Nephron progenitor cell (in vitro differentiated cells): ENCODE results near the gene ENPP3.

Experiments
- DNase-seq: peaks from one replicate; pipeline ENCODE4 v3.0.0; 2021
- H3K27ac Mint-ChIP-seq: 2 replicates; pipeline ENCODE4 v1.8.0; 2021; ENCODE audit warnings: mild to moderate bottlenecking, moderate library complexity, mixed read lengths
- H3K27me3 Mint-ChIP-seq: 2 replicates; pipeline ENCODE4 v1.8.0; 2021; ENCODE audit warnings: mild to moderate bottlenecking, low read depth, mixed read lengths; ENCODE audit not compliant: poor library complexity
- H3K36me3 Mint-ChIP-seq: 2 replicates; pipeline ENCODE4 v1.8.0; 2021; ENCODE audit warnings: low read depth, mixed read lengths
- H3K4me1 Mint-ChIP-seq: 2 replicates; pipeline ENCODE4 v1.8.0; 2021; ENCODE audit warnings: mixed read lengths
- H3K4me3 Mint-ChIP-seq: 2 replicates; pipeline ENCODE4 v1.8.0; 2021; ENCODE audit warnings: mild to moderate bottlenecking, moderate library complexity, mixed read lengths
- H3K9me3 Mint-ChIP-seq: 2 replicates; pipeline ENCODE4 v1.8.0; 2021; ENCODE audit warnings: mild to moderate bottlenecking, moderate library complexity, mixed read lengths
- CTCF ChIP-seq: fragments of 200-600 bp; sonication (generic); IDR thresholded peaks from 2 replicates; pipeline ENCODE4 v1.5.0; 2021; ENCODE audit warnings: antibody characterized with exemption

ENPP3 gene

DNA sequence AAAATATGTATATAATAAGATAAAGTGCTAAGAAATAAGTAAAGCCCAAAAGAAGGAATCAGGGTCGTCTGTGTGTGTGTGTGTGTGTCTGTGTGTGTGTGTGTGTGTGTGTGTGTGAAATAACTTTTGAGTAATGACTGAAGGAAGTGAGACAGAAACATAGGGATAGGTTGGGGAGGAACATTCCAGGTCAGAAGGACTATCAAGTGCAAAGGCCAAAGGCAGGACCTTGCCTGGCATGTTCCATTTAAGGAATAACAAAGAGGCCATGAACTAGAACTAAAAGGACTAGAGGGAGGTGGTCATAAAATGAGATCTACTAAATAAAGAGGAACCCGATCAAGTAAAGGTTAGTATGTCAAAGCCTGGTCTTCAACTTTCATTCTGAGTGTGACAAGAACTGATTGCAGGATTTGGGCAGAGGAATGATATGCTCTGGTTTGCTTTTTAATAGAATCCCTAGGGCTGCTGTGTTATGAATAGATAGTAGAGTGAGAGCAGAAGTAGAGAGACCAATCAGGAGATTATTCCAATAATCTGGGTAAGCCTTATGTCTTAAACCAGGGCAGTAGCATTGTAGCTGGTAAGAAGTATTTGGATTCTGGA lies 6.9 kb downstream of the ENPP3 start:
- Mint-ChIP-seq H3K4me1 (no peaks in the 10 kb centered on the region), H3K36me3 (no peaks in the 10 kb centered on the region), H3K4me3 (no peak overlapping the region), H3K27ac (no peak overlapping the region), H3K9me3 (no peaks in the 10 kb centered on the region), H3K27me3 (no peaks in the 10 kb centered on the region)
- DNase-seq, result no peak
- no peak for TF ChIP-seq CTCF

GRCh38 chr6:131644921-131645320 lies 7.8 kb downstream of the ENPP3 start:
- no peaks in the 10 kb centered on the region for H3K36me3 Mint-ChIP-seq
- TF ChIP-seq CTCF, result no peak
- no peak overlapping the region for H3K4me3 Mint-ChIP-seq

DNA sequence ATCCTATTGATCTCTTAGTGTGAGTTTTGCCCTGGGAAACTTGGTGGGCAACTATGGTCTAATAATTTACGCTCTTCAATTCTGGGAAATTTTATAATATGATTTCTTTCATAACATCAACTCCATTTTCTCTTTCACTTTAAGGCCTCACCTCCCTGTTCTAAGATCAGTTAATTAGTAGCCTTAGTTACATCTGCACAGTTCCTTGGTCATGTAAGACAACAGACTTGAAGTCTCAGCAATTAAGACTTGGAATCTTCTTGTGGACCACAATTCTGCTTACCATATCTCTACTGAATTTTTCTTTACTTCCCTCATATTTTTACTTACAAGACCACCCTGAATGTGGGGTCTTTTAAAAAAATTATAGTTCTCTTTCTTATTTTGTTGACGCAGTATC lies 8.7 kb downstream of the ENPP3 start:
- DNase-seq, result no peak
- Mint-ChIP-seq H3K9me3 (no peaks in the 10 kb centered on the region), H3K27ac (no peak overlapping the region), H3K4me3 (no peak overlapping the region), H3K4me1 (no peaks in the 10 kb centered on the region), H3K36me3 (no peaks in the 10 kb centered on the region), H3K27me3 (no peaks in the 10 kb centered on the region)
- TF ChIP-seq CTCF, result no peak

More at GRCh38 chr6:131644921-131645320, 7.8 kb downstream of the ENPP3 start:
- no peak for DNase-seq
- Mint-ChIP-seq H3K27me3 (no peaks in the 10 kb centered on the region), H3K27ac (no peak overlapping the region), H3K4me1 (no peaks in the 10 kb centered on the region), H3K9me3 (no peaks in the 10 kb centered on the region)

DNA sequence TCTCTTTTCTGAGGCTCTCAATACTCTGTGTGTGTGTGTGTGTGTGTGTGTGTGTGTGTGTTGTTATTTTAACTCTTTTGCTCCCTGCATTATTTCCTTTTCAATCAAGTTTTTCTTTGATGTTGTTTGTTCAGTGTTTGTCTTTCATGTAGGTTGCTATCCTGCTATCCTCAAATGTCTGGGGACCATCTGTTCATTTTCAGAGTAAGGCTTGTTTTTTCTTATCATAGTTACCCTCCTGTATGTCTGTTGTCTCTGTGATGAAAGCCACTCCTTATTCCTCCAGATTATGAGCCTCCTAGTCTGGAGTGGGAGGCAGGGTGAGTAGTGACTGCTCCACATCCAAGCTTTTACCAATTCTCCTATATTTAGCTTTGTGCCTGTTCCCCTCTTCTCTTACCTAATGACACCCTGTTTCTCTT lies 9.2 kb downstream of the ENPP3 start:
- no peak for DNase-seq
- no peak overlapping the region for H3K4me3 Mint-ChIP-seq
- TF ChIP-seq CTCF, result no peak
- no peaks in the 10 kb centered on the region for H3K27me3 Mint-ChIP-seq
- no peaks in the 10 kb centered on the region for H3K36me3 Mint-ChIP-seq
- no peak overlapping the region for H3K27ac Mint-ChIP-seq
- H3K9me3 Mint-ChIP-seq, result no peaks in the 10 kb centered on the region
- H3K4me1 Mint-ChIP-seq, result no peaks in the 10 kb centered on the region

GRCh38 chr6:131651782-131652181 lies 14.7 kb downstream of the ENPP3 start:
- Mint-ChIP-seq H3K4me1 (no peaks in the 10 kb centered on the region), H3K27ac (no peak overlapping the region), H3K27me3 (peaks cover 2% of the 10 kb centered on the region), H3K36me3 (no peaks in the 10 kb centered on the region), H3K4me3 (no peak overlapping the region), H3K9me3 (no peaks in the 10 kb centered on the region)
- TF ChIP-seq CTCF, result no peak
- DNase-seq, result no peak

DNA sequence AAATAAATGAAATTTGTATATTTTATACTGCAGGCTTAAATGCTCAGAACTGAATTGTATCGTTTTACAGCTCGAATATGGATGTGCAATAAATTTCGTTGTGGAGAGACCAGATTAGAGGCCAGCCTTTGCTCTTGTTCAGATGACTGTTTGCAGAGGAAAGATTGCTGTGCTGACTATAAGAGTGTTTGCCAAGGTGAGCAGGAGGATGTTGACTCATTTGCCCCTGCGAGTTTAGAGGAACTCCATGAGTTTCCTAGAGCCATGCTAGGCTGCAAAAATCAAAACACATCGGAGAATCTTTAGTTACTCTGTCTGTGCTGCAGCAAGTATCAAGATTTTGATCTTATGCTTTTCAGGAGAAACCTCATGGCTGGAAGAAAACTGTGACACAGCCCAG lies 15.4 kb downstream of the ENPP3 start:
- DNase-seq, result no peak
- no peak for TF ChIP-seq CTCF
- Mint-ChIP-seq H3K4me3 (no peak overlapping the region), H3K27me3 (peaks cover 2% of the 10 kb centered on the region), H3K27ac (no peak overlapping the region), H3K36me3 (no peaks in the 10 kb centered on the region), H3K4me1 (no peaks in the 10 kb centered on the region), H3K9me3 (no peaks in the 10 kb centered on the region)
